Fibroblast of lung (primary cell): ENCODE measurements around the gene CAPZB.

Experiments used
- CTCF ChIP-seq, 2 donors: IDR thresholded peaks in 1 of 2; conservative IDR thresholded peaks in 1 of 2; 1 replicate in 1 of 2; 2 replicates in 1 of 2; pipeline ENCODE4 v1.5.1; 2011 to 2012; ENCODE audit warnings: low read length in 2 of 2, control low read depth in 1 of 2, inconsistent platforms in 1 of 2, low read depth in 1 of 2, mild to moderate bottlenecking in 1 of 2
- EZH2 ChIP-seq: IDR thresholded peaks from 2 replicates; pipeline ENCODE4 v1.5.1; 2012; ENCODE audit warnings: low read length, control low read depth, mild to moderate bottlenecking; ENCODE audit errors: missing control alignments

- no peak for TF ChIP-seq EZH2
- TF ChIP-seq CTCF (conservative IDR thresholded peaks at IDR 0.05 in 1 of 2, IDR thresholded peaks at IDR 0.05 in 1 of 2; ENCODE audit: low read depth in 1 of 2, low read length in 2 of 2): no peak
These were observed 176.1 kb downstream of the CAPZB start for GRCh38 chr1:19309123-19309813.
